Brain pericyte (primary cell): Measurements from ENCODE around the gene CATSPER4.
"Not testable (repeated sequence)": the region's sequence is repeated elsewhere in the genome, so short reads cannot be mapped to it uniquely, and the experiment has no call there.

Experiments
- DNase-seq: peaks from one replicate; pipeline ENCODE4 v3.0.0-alpha.2; 2012; ENCODE audit warnings: low read depth, low spot score

CATSPER4 gene

GRCh38 chr1:26195805-26196204 is 5.4 kb downstream of the CATSPER4 start:
- no peak for DNase-seq

GRCh38 chr1:26197301-26197700 is 6.9 kb downstream of the CATSPER4 start:
- DNase-seq = no peak

GRCh38 chr1:26197813-26198212 is 7.4 kb downstream of the CATSPER4 start:
- DNase-seq = no peak

- DNase-seq = no peak
These were observed 10.0 kb downstream of the CATSPER4 start for GRCh38 chr1:26200413-26200812.

GRCh38 chr1:26203642-26204318 is 13.4 kb downstream of the CATSPER4 start:
- DNase-seq = no peak

- no peak for DNase-seq
These were observed 19.9 kb downstream of the CATSPER4 start for GRCh38 chr1:26210147-26210870.

- no peak for DNase-seq
These were observed 22.3 kb downstream of the CATSPER4 start for GRCh38 chr1:26212726-26213125.

GRCh38 chr1:26213335-26213905 is 23.0 kb downstream of the CATSPER4 start:
- DNase-seq = no peak

- no peak for DNase-seq
These were observed 24.8 kb downstream of the CATSPER4 start for GRCh38 chr1:26215246-26215645.

GRCh38 chr1:26218906-26219494 is 28.6 kb downstream of the CATSPER4 start:
- DNase-seq = no peak

GRCh38 chr1:26220199-26220912 is 30.0 kb downstream of the CATSPER4 start:
- DNase-seq = no peak

GRCh38 chr1:26221094-26221493 is 30.7 kb downstream of the CATSPER4 start:
- DNase-seq = no peak

GRCh38 chr1:26224606-26225005 is 34.2 kb downstream of the CATSPER4 start:
- no peak for DNase-seq

GRCh38 chr1:26225033-26225831 is 34.8 kb downstream of the CATSPER4 start:
- no peak for DNase-seq

- DNase-seq = not testable (repeated sequence)
These were observed 40.3 kb downstream of the CATSPER4 start for GRCh38 chr1:26230682-26231081.

GRCh38 chr1:26233903-26234643 is 43.7 kb downstream of the CATSPER4 start, which contains the start of gene CEP85:
Gene CEP85, plus strand, starts transcription at chr1:26234200. Its CDS starts 5,584 bp downstream, at chr1:26239784.
- peak; percentile 92 for DNase-seq

GRCh38 chr1:26234644-26235370 is 44.4 kb downstream of the CATSPER4 start:
- no peak for DNase-seq

- no peak for DNase-seq
These were observed 47.0 kb downstream of the CATSPER4 start for GRCh38 chr1:26237230-26237966.

GRCh38 chr1:26239936-26240335 is 49.5 kb downstream of the CATSPER4 start:
- no peak for DNase-seq
